Midbrain (tissue), 1 donor: Measurements from ENCODE around the gene CRYBG1.
"Not testable (repeated sequence)": the region's sequence is repeated elsewhere in the genome, so short reads cannot be mapped to it uniquely, and the experiment has no call there.

Experiments
- DNase-seq: peaks from one replicate; lab custom pipeline; 2025; lab: John Stamatoyannopoulos, UW

The CRYBG1 gene

GRCh38 chr6:106548926-106549455, 188.5 kb downstream of the CRYBG1 start:
- not testable (repeated sequence) for DNase-seq

- no peak for DNase-seq
These were observed 189.0 kb downstream of the CRYBG1 start for GRCh38 chr6:106549521-106549920.

DNA sequence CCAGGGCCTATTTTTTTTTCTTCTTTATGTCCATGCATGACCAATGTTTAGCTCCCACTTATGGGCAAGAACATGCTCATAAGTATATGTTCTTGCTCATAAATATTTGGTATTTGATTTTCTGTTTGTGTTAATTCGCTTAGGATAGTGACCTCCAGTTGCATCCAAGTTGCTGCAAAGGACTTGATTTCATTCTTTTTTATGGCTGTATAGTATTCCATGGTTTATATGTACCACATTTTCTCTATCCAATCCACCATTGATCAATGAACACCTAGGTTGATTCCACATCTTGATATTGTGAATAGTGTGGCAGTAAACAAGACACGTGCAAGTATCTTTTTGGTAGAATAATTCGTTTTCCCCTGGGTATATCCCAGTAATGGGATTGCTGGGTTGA, 190.6 kb downstream of the CRYBG1 start:
- DNase-seq: no peak

DNA sequence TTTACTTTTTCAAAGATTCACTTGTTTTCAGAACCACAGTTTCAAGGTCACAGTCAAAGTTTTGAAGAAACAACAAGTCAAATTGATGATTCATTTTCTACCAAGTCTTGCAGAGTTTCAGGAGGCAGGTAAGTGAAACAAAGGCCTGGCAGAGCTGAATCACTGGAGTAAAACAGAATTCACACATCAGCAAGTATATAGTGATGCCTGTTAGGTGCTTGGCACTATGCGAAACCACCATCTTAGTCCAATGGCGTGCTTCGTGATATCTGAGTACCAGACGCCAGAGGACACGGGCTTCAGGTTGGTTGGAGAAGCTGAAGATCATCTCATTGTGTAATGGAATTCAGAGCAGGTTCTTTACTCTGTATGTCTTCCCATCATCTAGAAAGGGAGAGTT, 192.9 kb downstream of the CRYBG1 start:
- no peak for DNase-seq

- no peak for DNase-seq
These were observed 195.2 kb downstream of the CRYBG1 start for GRCh38 chr6:106555767-106556166.

DNA sequence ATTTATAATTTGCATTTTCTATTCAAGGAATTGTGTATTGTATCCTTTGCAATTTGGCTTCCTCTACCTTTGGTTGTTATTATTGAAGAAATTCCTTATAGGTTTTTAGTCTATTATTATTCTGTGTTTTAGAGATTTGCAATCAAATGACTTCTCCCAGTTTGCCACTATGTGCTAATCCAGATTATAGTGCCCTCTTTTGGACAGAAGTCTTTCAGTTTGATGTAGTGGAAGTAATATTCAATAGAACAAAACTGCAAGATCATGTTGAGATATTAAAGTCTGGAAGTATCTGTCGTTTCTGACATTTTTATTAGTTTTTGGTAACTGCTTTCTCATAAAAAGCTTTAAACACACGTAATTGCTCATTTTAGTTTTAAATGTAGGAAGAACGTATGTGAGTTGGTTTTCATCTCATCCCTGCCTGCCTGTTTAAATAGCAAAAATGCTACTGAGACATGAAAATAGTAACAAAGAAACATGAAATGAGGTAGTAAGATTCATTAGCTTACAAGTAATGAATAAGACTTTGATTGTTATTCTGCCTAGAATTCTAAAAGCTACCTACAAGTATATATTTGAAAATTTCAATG, 195.9 kb downstream of the CRYBG1 start:
- peak; percentile 15 for DNase-seq

DNA sequence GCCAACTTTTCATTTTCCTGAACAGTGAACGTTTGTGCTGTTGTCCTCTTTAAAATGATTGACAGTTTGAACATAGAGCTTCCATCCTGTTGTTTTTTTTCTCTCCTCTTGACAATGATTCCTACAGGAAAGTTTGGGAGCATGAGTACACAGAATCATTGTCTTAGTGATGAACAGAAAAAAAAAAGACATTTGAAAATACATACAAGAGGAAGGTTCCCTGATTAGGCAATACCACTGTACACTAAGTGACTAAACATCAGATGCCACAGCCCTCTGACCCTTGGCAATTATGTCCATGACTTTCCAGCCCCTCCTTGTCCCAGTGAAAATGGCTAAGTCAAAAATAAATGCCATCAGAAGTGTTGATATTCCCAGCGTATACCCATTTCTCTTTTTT, 197.3 kb downstream of the CRYBG1 start:
- no peak for DNase-seq

DNA sequence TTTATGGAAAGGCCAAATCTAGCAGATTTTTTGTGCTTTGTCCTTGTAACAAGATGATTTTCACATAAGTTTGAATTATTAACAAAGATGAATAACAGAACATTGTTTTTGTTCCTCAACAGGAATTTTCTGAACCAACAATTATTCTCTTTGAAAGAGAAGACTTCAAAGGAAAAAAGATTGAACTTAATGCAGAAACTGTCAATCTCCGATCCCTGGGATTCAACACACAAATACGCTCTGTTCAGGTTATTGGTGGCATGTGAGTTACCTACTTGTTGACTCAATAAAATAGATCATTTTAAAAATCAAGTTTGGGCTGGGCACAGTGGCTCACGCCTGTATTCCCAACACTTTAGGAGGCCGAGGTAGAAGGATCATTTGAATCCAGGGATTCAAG, 197.8 kb downstream of the CRYBG1 start:
- no peak for DNase-seq

- not testable (repeated sequence) for DNase-seq
These were observed 199.1 kb downstream of the CRYBG1 start for GRCh38 chr6:106559659-106560058.

GRCh38 chr6:106560996-106561685, 200.6 kb downstream of the CRYBG1 start:
- DNase-seq: no peak

DNA sequence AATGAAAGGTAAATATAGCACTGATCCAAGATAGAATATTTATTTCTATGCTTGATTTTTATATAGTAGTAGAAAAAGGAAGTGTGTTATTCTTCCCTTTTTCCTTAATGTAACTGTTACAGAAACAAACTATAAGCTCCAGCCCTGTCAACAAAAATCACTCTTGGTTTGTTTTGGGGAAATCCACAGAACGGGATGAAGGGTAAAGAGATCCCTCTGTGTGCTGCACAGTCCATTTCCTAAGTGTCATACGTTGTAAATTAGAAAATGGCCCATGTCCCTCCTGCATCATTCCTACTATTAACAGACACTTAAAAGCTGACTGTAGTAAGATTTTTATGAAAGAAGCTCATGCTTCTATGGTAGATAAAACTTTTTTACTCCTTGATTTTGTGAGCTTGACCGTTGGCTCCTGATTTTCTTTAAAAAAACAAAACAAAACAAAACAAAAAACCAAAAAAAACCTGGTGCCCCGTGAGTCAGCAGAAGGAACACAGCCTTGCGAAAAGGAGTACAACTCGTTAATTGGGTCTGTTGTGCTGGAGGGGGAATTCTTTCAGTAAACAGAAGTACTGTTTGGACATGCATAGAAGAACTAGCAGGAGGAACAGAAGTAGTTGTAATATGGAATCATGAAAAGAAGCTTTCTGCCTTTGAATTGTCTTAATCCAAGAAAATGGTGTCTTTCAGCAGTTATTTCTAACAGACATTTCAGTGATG, 201.3 kb downstream of the CRYBG1 start:
- DNase-seq: no peak

- no peak for DNase-seq
These were observed 203.1 kb downstream of the CRYBG1 start for GRCh38 chr6:106563614-106564013.

DNA sequence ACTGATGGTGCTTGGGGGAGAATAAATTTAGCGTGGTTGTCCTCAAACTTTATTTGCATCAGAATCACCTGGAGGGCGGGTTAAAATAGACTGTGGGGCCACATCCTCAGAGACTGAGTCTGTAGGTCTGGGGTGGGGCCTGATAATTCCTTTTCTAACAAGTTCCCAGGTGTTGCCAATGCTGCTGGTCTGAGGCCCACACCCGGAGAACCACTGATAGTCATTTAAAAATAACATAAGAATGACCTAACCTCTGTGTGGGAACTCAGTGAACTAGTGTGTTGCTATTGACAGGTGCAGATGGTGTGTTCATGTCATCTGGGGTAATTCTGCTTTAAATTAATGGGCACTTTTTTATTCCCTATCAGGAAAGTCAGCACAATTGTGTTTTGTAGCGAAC, 204.0 kb downstream of the CRYBG1 start:
- no peak for DNase-seq

GRCh38 chr6:106568530-106568929, 208.0 kb downstream of the CRYBG1 start:
- no peak for DNase-seq

GRCh38 chr6:106569428-106569827, 208.9 kb downstream of the CRYBG1 start:
- no peak for DNase-seq

DNA sequence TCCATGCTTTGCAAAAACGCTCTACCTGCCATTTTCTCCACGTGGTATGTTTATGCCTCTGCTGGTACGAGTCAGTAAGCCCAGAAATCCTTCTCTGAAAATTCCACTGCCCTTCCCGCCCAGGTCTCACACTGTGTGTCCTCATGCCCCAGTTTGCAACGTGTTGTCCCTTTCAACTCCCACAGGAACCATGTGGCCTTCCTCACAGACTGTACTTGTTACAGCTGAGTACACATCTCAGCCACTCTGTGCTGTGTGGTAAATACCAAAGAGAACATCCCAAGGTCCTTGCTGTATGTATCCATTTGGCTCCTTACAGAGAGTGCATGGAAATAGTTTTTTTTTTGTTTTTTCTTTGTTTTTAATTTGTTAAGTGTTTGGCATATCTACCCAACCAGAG, 211.9 kb downstream of the CRYBG1 start:
- no peak for DNase-seq

DNA sequence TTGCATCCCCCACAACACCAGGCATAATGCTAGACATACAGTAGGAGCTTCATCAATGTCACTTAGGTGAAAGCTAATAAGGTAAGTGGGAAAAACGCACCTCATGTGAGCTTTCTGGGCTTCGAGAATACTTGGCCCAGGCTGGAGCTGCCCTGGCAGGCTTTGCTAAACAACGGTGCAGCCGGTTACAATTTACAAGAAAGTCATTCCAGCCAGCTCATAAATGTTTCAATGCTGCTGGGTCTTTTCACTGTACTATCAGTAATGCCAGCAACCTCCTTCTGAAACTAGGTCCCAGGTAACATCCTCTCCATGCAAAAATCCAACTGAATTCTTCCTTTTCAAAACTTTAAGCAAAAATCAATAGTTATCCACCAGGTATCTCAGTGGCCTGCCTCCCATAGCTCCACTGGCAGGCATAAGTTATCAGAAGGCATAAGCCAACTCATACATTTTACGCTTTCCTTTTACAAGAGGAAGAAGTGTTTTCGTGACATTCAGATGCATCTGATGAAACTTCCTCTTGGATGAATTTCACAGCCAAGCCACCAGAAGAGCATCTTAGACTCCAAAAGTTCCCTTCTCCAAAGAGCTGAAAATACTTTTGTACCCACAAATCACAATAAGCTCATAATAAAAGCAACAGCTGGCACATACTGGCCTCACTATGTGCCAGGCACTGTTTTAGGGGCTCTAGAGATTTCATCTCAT, 212.5 kb downstream of the CRYBG1 start:
- DNase-seq: no peak

GRCh38 chr6:106574741-106575458, 214.4 kb downstream of the CRYBG1 start:
- DNase-seq: peak; percentile 39

DNA sequence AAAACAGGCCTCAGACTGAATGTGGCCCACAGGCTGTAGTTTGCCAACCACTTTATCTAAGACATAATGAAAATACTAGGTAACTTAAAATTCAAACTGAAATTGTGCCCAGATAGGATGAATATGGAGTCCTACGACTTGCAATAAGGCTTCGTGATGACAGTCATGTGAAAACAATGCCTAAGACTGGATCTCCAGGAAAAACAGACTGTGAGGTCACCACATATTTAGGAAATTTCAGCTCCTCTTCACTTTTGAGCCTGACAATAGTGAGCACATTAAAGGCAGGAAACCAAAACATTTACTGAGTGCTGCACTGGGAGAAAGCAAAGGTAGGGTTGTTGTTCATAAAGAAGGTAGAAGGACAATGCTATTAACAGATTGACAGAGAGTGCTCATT, 218.8 kb downstream of the CRYBG1 start:
- no peak for DNase-seq

DNA sequence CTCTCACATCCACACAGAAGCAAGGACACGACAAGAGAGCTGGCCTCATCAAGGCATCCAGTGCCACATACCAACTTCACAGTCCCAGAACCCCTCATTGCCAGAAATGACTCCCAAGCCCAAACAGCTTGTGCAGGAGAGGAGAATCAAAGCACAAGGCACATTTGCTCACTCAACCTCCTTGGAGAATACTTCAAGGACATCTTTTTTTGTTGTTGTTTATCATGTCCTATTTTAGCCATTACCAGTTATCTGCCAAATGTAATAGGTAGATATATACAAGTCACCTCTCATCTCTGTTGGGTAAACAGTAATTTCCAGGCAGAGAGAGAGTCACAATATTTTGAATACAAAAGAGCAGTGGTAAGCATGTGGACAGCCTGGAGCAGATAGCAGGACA, 221.0 kb downstream of the CRYBG1 start:
- no peak for DNase-seq

GRCh38 chr6:106586815-106587415, 226.4 kb downstream of the CRYBG1 start:
- DNase-seq: no peak
